Liver (tissue), 9 donors: ENCODE results near the gene CCR8. TPM values are rescaled to one million over a fixed set of nuclear protein-coding genes. Genes with fewer than 3 reads are reported as not detected.

Experiments
- DNase-seq: peaks from one replicate; pipeline ENCODE4 v3.0.0-alpha.2; 2017; ENCODE audit warnings: low spot score
- H3K27ac ChIP-seq, 2 donors: one replicate each; pipeline ENCODE4 v1.7.0; 2013; ENCODE audit warnings: inconsistent platforms in 2 of 2, low read length in 2 of 2, control low read depth in 1 of 2, low read depth in 1 of 2, mild to moderate bottlenecking in 1 of 2
- H3K27me3 ChIP-seq, 4 donors: one replicate each; pipeline versions ENCODE4 v1.6.1 to v1.7.0; 2013; ENCODE audit warnings: low read length in 3 of 4, inconsistent platforms in 1 of 4, mild to moderate bottlenecking in 1 of 4, moderate library complexity in 1 of 4; ENCODE audit not compliant: control insufficient read depth in 4 of 4, insufficient read depth in 4 of 4
- H3K36me3 ChIP-seq, 4 donors: one replicate each; pipeline versions ENCODE4 v1.6.1 to v1.7.0; 2013; ENCODE audit warnings: low read length in 3 of 4, mild to moderate bottlenecking in 3 of 4, low read depth in 1 of 4, moderate library complexity in 1 of 4; ENCODE audit not compliant: control insufficient read depth in 4 of 4, insufficient read depth in 3 of 4
- H3K4me1 ChIP-seq, 4 donors: one replicate each; pipeline versions ENCODE4 v1.6.1 to v1.7.0; 2013; ENCODE audit warnings: low read length in 3 of 4, mild to moderate bottlenecking in 3 of 4, moderate library complexity in 1 of 4; ENCODE audit not compliant: control insufficient read depth in 4 of 4, insufficient read depth in 4 of 4
- H3K4me3 ChIP-seq, 3 donors: one replicate each; pipeline versions ENCODE4 v1.6.1 to v1.7.0; 2013; ENCODE audit warnings: low read length in 3 of 3, control low read depth in 1 of 3, low read depth in 1 of 3, mild to moderate bottlenecking in 1 of 3
- H3K9ac ChIP-seq, 2 donors: one replicate each; pipeline ENCODE4 v1.7.0; 2013; ENCODE audit warnings: low read length in 2 of 2, mild to moderate bottlenecking in 2 of 2, moderate library complexity in 2 of 2, control low read depth in 1 of 2, low read depth in 1 of 2
- H3K9me3 ChIP-seq, 4 donors: one replicate each; pipeline versions ENCODE4 v1.6.1 to v1.7.0; 2013; ENCODE audit warnings: low read length in 3 of 4; ENCODE audit not compliant: control insufficient read depth in 4 of 4
- ATF3 ChIP-seq: IDR thresholded peaks from 2 replicates; pipeline ENCODE4 v1.6.1; 2016; ENCODE audit warnings: antibody characterized with exemption
- FOXA1 ChIP-seq: IDR thresholded peaks from 2 replicates; pipeline ENCODE4 v1.6.1; 2016; ENCODE audit warnings: antibody characterized with exemption
- FOXA2 ChIP-seq: IDR thresholded peaks from 2 replicates; pipeline ENCODE4 v1.6.1; 2016; ENCODE audit warnings: antibody characterized with exemption
- GABPA ChIP-seq, 2 donors: IDR thresholded peaks in 1 of 2; conservative IDR thresholded peaks in 1 of 2; 2 replicates each; pipeline ENCODE4 v1.6.1; 2016; ENCODE audit warnings: antibody characterized with exemption in 2 of 2, mild to moderate bottlenecking in 1 of 2, moderate library complexity in 1 of 2
- HNF4A ChIP-seq, 2 donors: conservative IDR thresholded peaks; 2 replicates each; pipeline ENCODE4 v1.6.1; 2016; ENCODE audit warnings: antibody characterized with exemption in 2 of 2, mild to moderate bottlenecking in 2 of 2
- HNF4G ChIP-seq: IDR thresholded peaks from 2 replicates; pipeline ENCODE4 v1.6.1; 2016; ENCODE audit warnings: antibody characterized with exemption
- JUND ChIP-seq, 2 donors: IDR thresholded peaks; 2 replicates each; pipeline ENCODE4 v1.6.1; 2016; ENCODE audit warnings: antibody characterized with exemption in 2 of 2
- RAD21 ChIP-seq, 2 donors: IDR thresholded peaks; 2 replicates each; pipeline ENCODE4 v1.6.1; 2016; ENCODE audit warnings: antibody characterized with exemption in 2 of 2, mild to moderate bottlenecking in 2 of 2
- RXRA ChIP-seq, 2 donors: IDR thresholded peaks; 2 replicates each; pipeline ENCODE4 v1.6.1; 2017 to 2018; ENCODE audit warnings: antibody characterized with exemption in 2 of 2, mild to moderate bottlenecking in 1 of 2
- SP1 ChIP-seq: IDR thresholded peaks from 2 replicates; pipeline ENCODE4 v1.6.1; 2018; ENCODE audit warnings: antibody characterized with exemption, mild to moderate bottlenecking
- TAF1 ChIP-seq: conservative IDR thresholded peaks from 2 replicates; pipeline ENCODE4 v1.6.1; 2016; ENCODE audit warnings: antibody characterized with exemption, mild to moderate bottlenecking
- YY1 ChIP-seq: IDR thresholded peaks from 2 replicates; pipeline ENCODE4 v1.6.1; 2016; ENCODE audit warnings: antibody characterized with exemption, mild to moderate bottlenecking
- WGBS: extraction: QIAGEN DNeasy Blood & Tissue Kit; methylation state at CpG from one replicate; pipeline ENCODE4 v1.1.7; 2013; 5-methylcytosine and 5-hydroxymethylcytosine counted together
- polyA plus RNA-seq, 2 donors: library from polyadenylated mRNA; stranded (reverse) in 1 of 2; unstranded in 1 of 2; fragments of 200-250 nt in 1 of 2; fragments of >200 nt in 1 of 2; fragmentation: Nextera tagmentation in 1 of 2; extraction: Ambion mirVana in 1 of 2; gene quantifications; one replicate each; pipeline versions ENCODE4 v1.2.1 to v1.2.3, GENCODE V29; 2013 to 2015
- total RNA-seq, 2 donors: library from RNA; depleted of rRNA; stranded (reverse); fragments of >200 nt; gene quantifications; one replicate each; pipeline ENCODE4 v1.2.3, GENCODE V29; 2014
- TF ChIP-seq, protein P1 (sequence below): fragments of 150-350 bp; IDR thresholded peaks from 2 replicates; pipeline ENCODE4 v1.5.1; 2017; ENCODE audit warnings: improper control_type of control experiment, low read depth, low read length; ENCODE audit not compliant: missing input control
- TF ChIP-seq, protein P2 (sequence below): IDR thresholded peaks from 2 replicates; pipeline ENCODE4 v1.6.1; 2016; ENCODE audit warnings: antibody characterized with exemption, mild to moderate bottlenecking
- TF ChIP-seq, protein P3 (sequence below): IDR thresholded peaks from 2 replicates; pipeline ENCODE4 v1.6.1; 2016; ENCODE audit warnings: antibody characterized with exemption
- TF ChIP-seq, protein P4 (sequence below): IDR thresholded peaks from 2 replicates; pipeline ENCODE4 v1.6.1; 2016; ENCODE audit warnings: antibody characterized with exemption
- donor health status: healthy.
- donor health status: healthy.
- donor health status: healthy.
- donor health status: healthy.
- donor health status: healthy.

CCR8 gene
- total and polyA plus RNA-seq, 4 donors = not detected

DNA sequence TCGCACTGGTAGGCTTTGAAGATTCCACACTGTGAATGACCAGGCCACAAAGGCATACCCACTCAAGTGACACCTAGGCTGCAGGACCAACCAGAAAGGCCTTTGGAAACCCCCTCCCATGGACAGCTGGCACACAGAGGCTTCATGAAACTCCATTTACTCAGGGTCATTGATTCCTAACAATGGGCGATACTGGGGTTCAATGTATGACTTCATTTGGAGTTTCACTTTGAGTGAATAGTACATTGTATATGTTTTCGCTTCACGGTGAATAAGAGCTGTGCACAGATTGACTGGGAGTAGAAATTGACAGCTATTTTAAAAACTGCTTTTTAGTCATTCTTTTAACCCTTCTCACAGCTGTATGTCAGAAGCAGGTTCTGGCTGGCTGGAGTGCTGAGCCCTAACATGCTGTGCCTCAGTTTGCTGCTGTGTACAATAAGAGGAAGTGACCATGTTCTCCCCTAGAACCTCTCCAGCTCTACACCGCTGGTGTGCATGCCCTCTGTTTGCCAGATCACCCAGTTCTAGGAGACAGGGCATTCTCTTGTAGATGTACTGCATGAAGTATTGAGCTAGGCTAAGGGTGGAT is 34.2 kb upstream of the CCR8 start:
- no peak for DNase-seq
- H3K27me3 ChIP-seq = no peaks in the 10 kb centered on the region
- peaks cover 11 to 30% (median 26%) of the 10 kb centered on the region in 4 donors for H3K4me1 ChIP-seq
- H3K36me3 ChIP-seq = no peaks in the 10 kb centered on the region
- no peak for TF ChIP-seq HNF4A (conservative IDR thresholded peaks at IDR 0.05)
- no peak for TF ChIP-seq SP1
- no peak for TF ChIP-seq TAF1
- TF ChIP-seq FOXA1 = no peak
- TF ChIP-seq, protein P1, sequence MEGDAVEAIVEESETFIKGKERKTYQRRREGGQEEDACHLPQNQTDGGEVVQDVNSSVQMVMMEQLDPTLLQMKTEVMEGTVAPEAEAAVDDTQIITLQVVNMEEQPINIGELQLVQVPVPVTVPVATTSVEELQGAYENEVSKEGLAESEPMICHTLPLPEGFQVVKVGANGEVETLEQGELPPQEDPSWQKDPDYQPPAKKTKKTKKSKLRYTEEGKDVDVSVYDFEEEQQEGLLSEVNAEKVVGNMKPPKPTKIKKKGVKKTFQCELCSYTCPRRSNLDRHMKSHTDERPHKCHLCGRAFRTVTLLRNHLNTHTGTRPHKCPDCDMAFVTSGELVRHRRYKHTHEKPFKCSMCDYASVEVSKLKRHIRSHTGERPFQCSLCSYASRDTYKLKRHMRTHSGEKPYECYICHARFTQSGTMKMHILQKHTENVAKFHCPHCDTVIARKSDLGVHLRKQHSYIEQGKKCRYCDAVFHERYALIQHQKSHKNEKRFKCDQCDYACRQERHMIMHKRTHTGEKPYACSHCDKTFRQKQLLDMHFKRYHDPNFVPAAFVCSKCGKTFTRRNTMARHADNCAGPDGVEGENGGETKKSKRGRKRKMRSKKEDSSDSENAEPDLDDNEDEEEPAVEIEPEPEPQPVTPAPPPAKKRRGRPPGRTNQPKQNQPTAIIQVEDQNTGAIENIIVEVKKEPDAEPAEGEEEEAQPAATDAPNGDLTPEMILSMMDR = no peak
- TF ChIP-seq, protein P2, sequence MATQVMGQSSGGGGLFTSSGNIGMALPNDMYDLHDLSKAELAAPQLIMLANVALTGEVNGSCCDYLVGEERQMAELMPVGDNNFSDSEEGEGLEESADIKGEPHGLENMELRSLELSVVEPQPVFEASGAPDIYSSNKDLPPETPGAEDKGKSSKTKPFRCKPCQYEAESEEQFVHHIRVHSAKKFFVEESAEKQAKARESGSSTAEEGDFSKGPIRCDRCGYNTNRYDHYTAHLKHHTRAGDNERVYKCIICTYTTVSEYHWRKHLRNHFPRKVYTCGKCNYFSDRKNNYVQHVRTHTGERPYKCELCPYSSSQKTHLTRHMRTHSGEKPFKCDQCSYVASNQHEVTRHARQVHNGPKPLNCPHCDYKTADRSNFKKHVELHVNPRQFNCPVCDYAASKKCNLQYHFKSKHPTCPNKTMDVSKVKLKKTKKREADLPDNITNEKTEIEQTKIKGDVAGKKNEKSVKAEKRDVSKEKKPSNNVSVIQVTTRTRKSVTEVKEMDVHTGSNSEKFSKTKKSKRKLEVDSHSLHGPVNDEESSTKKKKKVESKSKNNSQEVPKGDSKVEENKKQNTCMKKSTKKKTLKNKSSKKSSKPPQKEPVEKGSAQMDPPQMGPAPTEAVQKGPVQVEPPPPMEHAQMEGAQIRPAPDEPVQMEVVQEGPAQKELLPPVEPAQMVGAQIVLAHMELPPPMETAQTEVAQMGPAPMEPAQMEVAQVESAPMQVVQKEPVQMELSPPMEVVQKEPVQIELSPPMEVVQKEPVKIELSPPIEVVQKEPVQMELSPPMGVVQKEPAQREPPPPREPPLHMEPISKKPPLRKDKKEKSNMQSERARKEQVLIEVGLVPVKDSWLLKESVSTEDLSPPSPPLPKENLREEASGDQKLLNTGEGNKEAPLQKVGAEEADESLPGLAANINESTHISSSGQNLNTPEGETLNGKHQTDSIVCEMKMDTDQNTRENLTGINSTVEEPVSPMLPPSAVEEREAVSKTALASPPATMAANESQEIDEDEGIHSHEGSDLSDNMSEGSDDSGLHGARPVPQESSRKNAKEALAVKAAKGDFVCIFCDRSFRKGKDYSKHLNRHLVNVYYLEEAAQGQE = no peak
- no peak for TF ChIP-seq RAD21 (IDR thresholded peaks at IDR 0.05)
- TF ChIP-seq RXRA (IDR thresholded peaks at IDR 0.05) = no peak
- no peak for TF ChIP-seq FOXA2
- TF ChIP-seq, protein P3, sequence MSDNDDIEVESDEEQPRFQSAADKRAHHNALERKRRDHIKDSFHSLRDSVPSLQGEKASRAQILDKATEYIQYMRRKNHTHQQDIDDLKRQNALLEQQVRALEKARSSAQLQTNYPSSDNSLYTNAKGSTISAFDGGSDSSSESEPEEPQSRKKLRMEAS = no peak
- no peak for TF ChIP-seq ATF3
- TF ChIP-seq HNF4G = no peak
- no peak for TF ChIP-seq JUND (IDR thresholded peaks at IDR 0.05)
- TF ChIP-seq GABPA (IDR thresholded peaks at IDR 0.05 in 1 of 2, conservative IDR thresholded peaks at IDR 0.05 in 1 of 2) = no peak
- WGBS = 93% methylated on average over 5 of the region's 5 CpGs
- H3K27ac ChIP-seq = no peak overlapping the region
- no peak overlapping the region for H3K4me3 ChIP-seq
- no peak overlapping the region for H3K9ac ChIP-seq
- H3K9me3 ChIP-seq = no peaks in the 10 kb centered on the region

- Histone ChIP-seq H3K9ac (no peak overlapping the region), H3K36me3 (no peaks in the 10 kb centered on the region), H3K9me3 (no peaks in the 10 kb centered on the region), H3K4me3 (no peak overlapping the region), H3K27ac (no peak overlapping the region), H3K4me1 (peaks cover 9 to 22% (median 17%) of the 10 kb centered on the region in 4 donors), H3K27me3 (no peaks in the 10 kb centered on the region)
- WGBS = 93% methylated on average over 4 of the region's 4 CpGs
- no peak for DNase-seq
- no peak for TF ChIP-seq FOXA2
- TF ChIP-seq SP1 = no peak
- TF ChIP-seq, protein P3 = no peak
- no peak for TF ChIP-seq JUND (IDR thresholded peaks at IDR 0.05)
- TF ChIP-seq ATF3 = no peak
- TF ChIP-seq TAF1 = no peak
- TF ChIP-seq RAD21 (IDR thresholded peaks at IDR 0.05) = no peak
- TF ChIP-seq, protein P2 = no peak
- TF ChIP-seq RXRA (IDR thresholded peaks at IDR 0.05) = no peak
- TF ChIP-seq, protein P4, sequence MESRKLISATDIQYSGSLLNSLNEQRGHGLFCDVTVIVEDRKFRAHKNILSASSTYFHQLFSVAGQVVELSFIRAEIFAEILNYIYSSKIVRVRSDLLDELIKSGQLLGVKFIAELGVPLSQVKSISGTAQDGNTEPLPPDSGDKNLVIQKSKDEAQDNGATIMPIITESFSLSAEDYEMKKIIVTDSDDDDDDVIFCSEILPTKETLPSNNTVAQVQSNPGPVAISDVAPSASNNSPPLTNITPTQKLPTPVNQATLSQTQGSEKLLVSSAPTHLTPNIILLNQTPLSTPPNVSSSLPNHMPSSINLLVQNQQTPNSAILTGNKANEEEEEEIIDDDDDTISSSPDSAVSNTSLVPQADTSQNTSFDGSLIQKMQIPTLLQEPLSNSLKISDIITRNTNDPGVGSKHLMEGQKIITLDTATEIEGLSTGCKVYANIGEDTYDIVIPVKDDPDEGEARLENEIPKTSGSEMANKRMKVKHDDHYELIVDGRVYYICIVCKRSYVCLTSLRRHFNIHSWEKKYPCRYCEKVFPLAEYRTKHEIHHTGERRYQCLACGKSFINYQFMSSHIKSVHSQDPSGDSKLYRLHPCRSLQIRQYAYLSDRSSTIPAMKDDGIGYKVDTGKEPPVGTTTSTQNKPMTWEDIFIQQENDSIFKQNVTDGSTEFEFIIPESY = no peak
- no peak for TF ChIP-seq HNF4A (conservative IDR thresholded peaks at IDR 0.05)
- no peak for TF ChIP-seq HNF4G
- no peak for TF ChIP-seq YY1
- no peak for TF ChIP-seq GABPA (IDR thresholded peaks at IDR 0.05 in 1 of 2, conservative IDR thresholded peaks at IDR 0.05 in 1 of 2)
- no peak for TF ChIP-seq FOXA1
Measured at GRCh38 chr3:39296197-39297077, 33.1 kb upstream of the CCR8 start.
